Measurements from ENCODE around the gene EPB41L4A. TPM values are rescaled to one million over a fixed set of nuclear protein-coding genes. Genes with fewer than 3 reads are reported as not detected.
"Not testable (repeated sequence)": the region's sequence is repeated elsewhere in the genome, so short reads cannot be mapped to it uniquely, and the experiment has no call there.

EPB41L4A gene
- polyA plus RNA-seq, 1 donor from 2014 or later = 7.4 TPM

DNA sequence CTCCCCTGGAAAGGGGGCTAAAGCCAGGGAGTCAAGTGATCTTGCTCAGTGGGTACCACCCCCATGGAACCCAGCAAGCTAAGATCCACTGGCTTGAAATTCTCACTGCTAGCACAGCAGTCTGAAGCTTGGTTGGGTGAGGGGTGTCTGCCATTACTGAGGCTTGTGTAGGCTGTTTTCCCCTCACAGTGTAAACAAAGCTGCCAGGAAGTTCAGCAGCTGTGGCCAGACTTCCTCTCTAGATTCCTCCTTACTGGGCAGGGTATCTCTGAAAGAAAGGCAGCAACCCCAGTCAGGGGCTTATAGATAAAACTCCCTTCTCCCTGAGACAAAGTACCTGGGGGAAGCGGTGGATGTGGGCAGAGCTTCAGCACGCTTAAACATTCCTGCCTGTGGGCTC is 17.1 kb upstream of the EPB41L4A start:
- TF ChIP-seq, protein P1, sequence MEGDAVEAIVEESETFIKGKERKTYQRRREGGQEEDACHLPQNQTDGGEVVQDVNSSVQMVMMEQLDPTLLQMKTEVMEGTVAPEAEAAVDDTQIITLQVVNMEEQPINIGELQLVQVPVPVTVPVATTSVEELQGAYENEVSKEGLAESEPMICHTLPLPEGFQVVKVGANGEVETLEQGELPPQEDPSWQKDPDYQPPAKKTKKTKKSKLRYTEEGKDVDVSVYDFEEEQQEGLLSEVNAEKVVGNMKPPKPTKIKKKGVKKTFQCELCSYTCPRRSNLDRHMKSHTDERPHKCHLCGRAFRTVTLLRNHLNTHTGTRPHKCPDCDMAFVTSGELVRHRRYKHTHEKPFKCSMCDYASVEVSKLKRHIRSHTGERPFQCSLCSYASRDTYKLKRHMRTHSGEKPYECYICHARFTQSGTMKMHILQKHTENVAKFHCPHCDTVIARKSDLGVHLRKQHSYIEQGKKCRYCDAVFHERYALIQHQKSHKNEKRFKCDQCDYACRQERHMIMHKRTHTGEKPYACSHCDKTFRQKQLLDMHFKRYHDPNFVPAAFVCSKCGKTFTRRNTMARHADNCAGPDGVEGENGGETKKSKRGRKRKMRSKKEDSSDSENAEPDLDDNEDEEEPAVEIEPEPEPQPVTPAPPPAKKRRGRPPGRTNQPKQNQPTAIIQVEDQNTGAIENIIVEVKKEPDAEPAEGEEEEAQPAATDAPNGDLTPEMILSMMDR (IDR thresholded peaks at IDR 0.05; ENCODE audit: poor library complexity, severe bottlenecking) = no peak
- TF ChIP-seq EZH2 (IDR thresholded peaks at IDR 0.05; ENCODE audit: borderline replicate concordance, insufficient read depth, low read length, poor library complexity, severe bottlenecking) (no peak), MXI1 (conservative IDR thresholded peaks at IDR 0.05; ENCODE audit: poor library complexity, severe bottlenecking) (no peak), EP300 (conservative IDR thresholded peaks at IDR 0.05; ENCODE audit: poor library complexity, severe bottlenecking) (no peak), POLR2AphosphoS5 (IDR thresholded peaks at IDR 0.05) (no peak), RAD21 (conservative IDR thresholded peaks at IDR 0.05) (no peak), TAF1 (IDR thresholded peaks at IDR 0.05; ENCODE audit: low read depth) (no peak), SMC3 (conservative IDR thresholded peaks at IDR 0.05; ENCODE audit: poor library complexity) (no peak), REST (IDR thresholded peaks at IDR 0.05; ENCODE audit: borderline replicate concordance) (no peak)
- no peak overlapping the region for H2AFZ ChIP-seq (ENCODE audit: low read depth, low read length)

DNA sequence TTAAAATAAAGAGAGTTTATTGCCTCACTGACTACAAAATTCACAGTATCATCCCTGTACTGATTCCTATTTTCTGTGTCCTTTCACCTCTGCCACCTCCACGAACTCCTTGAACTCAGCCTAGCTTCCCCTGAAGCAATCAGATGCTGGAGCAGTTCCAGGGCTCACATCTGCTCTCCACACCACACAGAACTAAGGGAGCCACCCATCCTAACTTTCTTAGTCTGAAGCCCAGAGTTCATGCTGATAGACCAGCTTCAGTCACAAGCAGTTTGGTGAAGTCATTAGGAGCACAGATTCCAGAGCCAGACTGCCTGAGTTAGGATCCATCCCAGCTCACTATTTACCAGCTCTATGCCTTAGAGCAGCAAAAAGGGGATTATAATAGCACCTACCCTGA is 15.6 kb upstream of the EPB41L4A start:
- Histone ChIP-seq H3F3A (ENCODE audit: insufficient read depth, low read length, poor library complexity, severe bottlenecking) (no peaks in the 10 kb centered on the region), H2AFZ (ENCODE audit: low read depth, low read length) (no peak overlapping the region), H3K36me3 (ENCODE audit: insufficient read depth, low read length) (no peaks in the 10 kb centered on the region), H3K9ac (ENCODE audit: low read length) (no peak overlapping the region), H3K79me2 (replicated peaks; ENCODE audit: insufficient read depth, low read length) (no peaks in the 10 kb centered on the region), H3K4me2 (ENCODE audit: low read length) (no peak overlapping the region), H3K9me2 (ENCODE audit: insufficient read depth, low read length) (no peaks in the 10 kb centered on the region), H3K27ac (ENCODE audit: low read length) (no peak overlapping the region), H4K20me1 (ENCODE audit: insufficient read depth) (no peaks in the 10 kb centered on the region), H3K4me3 (ENCODE audit: low read length) (no peak overlapping the region), H3K9me3 (ENCODE audit: low read length) (no peaks in the 10 kb centered on the region), H3K27me3 (ENCODE audit: insufficient read depth, low read depth, low read length) (no peaks in the 10 kb centered on the region)
- TF ChIP-seq EZH2 (IDR thresholded peaks at IDR 0.05; ENCODE audit: borderline replicate concordance, insufficient read depth, low read length, poor library complexity, severe bottlenecking) (no peak), SMC3 (conservative IDR thresholded peaks at IDR 0.05; ENCODE audit: poor library complexity) (no peak), REST (IDR thresholded peaks at IDR 0.05; ENCODE audit: borderline replicate concordance) (no peak), TAF1 (IDR thresholded peaks at IDR 0.05; ENCODE audit: low read depth) (no peak), POLR2AphosphoS5 (IDR thresholded peaks at IDR 0.05) (no peak), RAD21 (conservative IDR thresholded peaks at IDR 0.05) (no peak)

More for the DNA sequence above, 17.1 kb upstream of the EPB41L4A start:
- no peaks in the 10 kb centered on the region for H3K9me2 ChIP-seq (ENCODE audit: insufficient read depth, low read length)
- H3K9ac ChIP-seq (ENCODE audit: low read length) = no peak overlapping the region
- H3K4me3 ChIP-seq (ENCODE audit: low read length) = no peak overlapping the region
- H3K4me2 ChIP-seq (ENCODE audit: low read length) = no peak overlapping the region
- no peaks in the 10 kb centered on the region for H3K79me2 ChIP-seq (replicated peaks; ENCODE audit: insufficient read depth, low read length)
- no peaks in the 10 kb centered on the region for H4K20me1 ChIP-seq (ENCODE audit: insufficient read depth)
- no peaks in the 10 kb centered on the region for H3K27me3 ChIP-seq (ENCODE audit: insufficient read depth, low read depth, low read length)
- H3F3A ChIP-seq (ENCODE audit: insufficient read depth, low read length, poor library complexity, severe bottlenecking) = no peaks in the 10 kb centered on the region
- H3K36me3 ChIP-seq (ENCODE audit: insufficient read depth, low read length) = no peaks in the 10 kb centered on the region
- no peaks in the 10 kb centered on the region for H3K9me3 ChIP-seq (ENCODE audit: low read length)
- no peak overlapping the region for H3K27ac ChIP-seq (ENCODE audit: low read length)

- not testable (repeated sequence) for H2AFZ ChIP-seq (ENCODE audit: low read depth, low read length); H3K79me2 ChIP-seq (replicated peaks; ENCODE audit: insufficient read depth, low read length); H3K9me2 ChIP-seq (ENCODE audit: insufficient read depth, low read length); H3K9me3 ChIP-seq (ENCODE audit: low read length); H4K20me1 ChIP-seq (ENCODE audit: insufficient read depth); H3K4me3 ChIP-seq (ENCODE audit: low read length); H3K27ac ChIP-seq (ENCODE audit: low read length); H3F3A ChIP-seq (ENCODE audit: insufficient read depth, low read length, poor library complexity, severe bottlenecking); H3K4me2 ChIP-seq (ENCODE audit: low read length); H3K27me3 ChIP-seq (ENCODE audit: insufficient read depth, low read depth, low read length); H3K9ac ChIP-seq (ENCODE audit: low read length); H3K36me3 ChIP-seq (ENCODE audit: insufficient read depth, low read length)
Measured at GRCh38 chr5:112426202-112426601, 7.1 kb upstream of the EPB41L4A start.

Data from neural cell (in vitro differentiated cells).